Tibial nerve (tissue), 4 donors: ENCODE data around the gene MUC20. TPM values are rescaled to one million over a fixed set of nuclear protein-coding genes. Genes with fewer than 3 reads are reported as not detected.
"Not testable (repeated sequence)": the region's sequence is repeated elsewhere in the genome, so short reads cannot be mapped to it uniquely, and the experiment has no call there.

ENCODE experiments used
- DNase-seq, 2 donors: peaks; one replicate each; pipeline ENCODE4 v3.0.0-alpha.2; 2019; ENCODE audit warnings: low spot score in 2 of 2
- H3K27ac ChIP-seq, 4 donors: fragments of 200-600 bp; sonication (generic) in 3 of 4; one replicate each; pipeline ENCODE4 v1.5.1; 2017 to 2019; ENCODE audit warnings: mild to moderate bottlenecking in 1 of 4
- H3K27me3 ChIP-seq, 2 donors: fragments of 200-600 bp; sonication (generic) in 1 of 2; one replicate each; pipeline versions ENCODE4 v1.5.1 to v1.6.0; 2017 to 2019
- H3K36me3 ChIP-seq, 3 donors: fragments of 200-600 bp; sonication (generic); one replicate each; pipeline ENCODE4 v1.5.1; 2018 to 2019
- H3K4me1 ChIP-seq, 4 donors: fragments of 200-600 bp; sonication (generic) in 3 of 4; one replicate each; pipeline ENCODE4 v1.5.1; 2017 to 2019
- H3K4me3 ChIP-seq, 4 donors: fragments of 200-600 bp; sonication (generic) in 3 of 4; one replicate each; pipeline ENCODE4 v1.5.1; 2017 to 2019; ENCODE audit warnings: mild to moderate bottlenecking in 1 of 4, moderate library complexity in 1 of 4
- H3K9me3 ChIP-seq, 4 donors: fragments of 200-600 bp; sonication (generic) in 3 of 4; one replicate each; pipeline ENCODE4 v1.5.1; 2017 to 2019
- EP300 ChIP-seq, 2 donors: sonication (generic); formaldehyde crosslinking; IDR thresholded peaks; one replicate each; pipeline ENCODE4 v1.6.1; 2017; ENCODE audit warnings: antibody characterized with exemption in 2 of 2, mild to moderate bottlenecking in 1 of 2
- POLR2A ChIP-seq, 2 donors: fragments of 450-650 bp; IDR thresholded peaks; one replicate each; pipeline ENCODE4 v1.6.1; 2017; ENCODE audit warnings: antibody characterized with exemption in 2 of 2, mild to moderate bottlenecking in 2 of 2, moderate library complexity in 2 of 2
- WGBS, 2 donors: methylation state at CpG; one replicate each; pipeline ENCODE4 v1.1.5; 2018; 5-methylcytosine and 5-hydroxymethylcytosine counted together
- total RNA-seq, 4 donors: library from RNA; depleted of rRNA; stranded (reverse); fragments of >200 nt; gene quantifications; one replicate each; pipeline ENCODE4 v1.1.0, GENCODE V29; 2016
- TF ChIP-seq, protein P1 (sequence below), 5 experiments: fragments of 200-600 bp in 3 of 5; fragments of 450-650 bp in 2 of 5; sonication (generic) in 3 of 5; IDR thresholded peaks; one replicate each; pipeline ENCODE4 v1.5.1; 2016 to 2019; ENCODE audit warnings: antibody characterized with exemption in 5 of 5, mild to moderate bottlenecking in 3 of 5, moderate library complexity in 2 of 5

The MUC20 gene
- total RNA-seq, 4 donors from 2014 or later, result 11.0 to 67.5 (median 22.9) TPM

DNA sequence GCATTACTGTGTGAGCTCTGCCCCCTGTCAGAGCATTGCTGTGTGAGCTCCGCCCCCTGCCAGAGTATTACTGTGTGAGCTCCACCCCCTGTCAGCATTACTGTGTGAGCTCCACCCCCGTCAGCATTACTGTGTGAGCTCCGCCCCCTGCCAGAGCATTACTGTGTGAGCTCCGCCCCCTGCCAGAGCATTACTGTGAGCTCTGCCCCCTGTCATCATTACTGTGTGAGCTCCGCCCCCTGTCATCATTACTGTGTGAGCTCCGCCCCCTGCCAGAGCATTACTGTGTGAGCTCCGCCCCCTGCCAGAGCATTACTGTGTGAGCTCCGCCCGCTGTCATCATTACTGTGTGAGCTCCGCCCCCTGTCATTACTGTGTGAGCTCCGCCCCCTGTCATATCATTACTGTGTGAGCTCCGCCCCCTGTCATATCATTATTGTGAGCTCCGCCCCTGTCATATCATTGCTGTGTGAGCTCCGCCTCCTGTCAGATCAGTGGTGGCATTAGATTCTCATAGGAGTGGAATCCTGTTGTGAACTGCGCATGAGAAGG is 33.5 kb upstream of the MUC20 start:
- not testable (repeated sequence) for H3K4me3 ChIP-seq, H3K27me3 ChIP-seq, H3K9me3 ChIP-seq, DNase-seq
- H3K36me3 ChIP-seq, result peaks cover 5 to 73% (median 10%) of the 10 kb centered on the region in 3 donors
- 94 to 96% methylated on average over 14 to 15 of the region's 15 CpGs for WGBS, 2 donors
- peaks cover 0 to 10% (median 2%) of the 10 kb centered on the region in 4 donors for H3K4me1 ChIP-seq
- H3K27ac ChIP-seq, result peak overlapping the region in 1 of 4 donors; percentile 63

DNA sequence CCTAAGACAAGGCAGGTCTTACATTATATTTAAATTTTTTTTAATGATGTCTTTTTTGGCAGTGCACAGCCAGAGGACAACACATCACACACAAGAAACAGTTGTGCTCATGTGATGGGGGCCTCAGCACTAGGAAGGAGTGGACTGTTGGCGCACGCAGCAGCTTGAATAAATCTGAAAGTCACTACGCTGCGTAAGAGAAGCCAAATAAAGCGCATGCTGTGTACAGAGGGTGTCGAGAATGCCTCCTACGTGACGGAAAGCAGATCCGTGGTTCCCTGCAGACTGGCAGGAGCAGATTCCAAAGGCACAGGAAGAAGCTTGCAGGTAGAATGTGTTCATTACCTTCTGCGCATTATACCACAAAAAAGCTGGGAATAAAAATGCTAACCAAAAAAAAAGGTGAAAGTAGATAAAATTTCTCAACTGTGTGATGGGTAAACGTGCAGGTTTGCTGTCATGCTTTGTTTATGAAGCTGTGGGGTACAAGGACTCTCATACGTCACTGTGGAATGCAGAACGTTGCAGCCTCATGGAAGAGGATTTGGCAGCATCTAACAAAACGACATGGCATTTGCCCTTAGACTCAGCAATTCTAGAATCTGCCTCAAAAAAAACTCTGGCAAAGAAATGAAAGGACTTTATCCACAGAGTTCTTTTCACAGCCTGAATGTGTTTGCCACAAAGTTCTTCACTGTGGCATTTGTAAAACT is 32.2 kb upstream of the MUC20 start:
- H3K36me3 ChIP-seq, result peaks cover 5 to 75% (median 10%) of the 10 kb centered on the region in 3 donors
- H3K9me3 ChIP-seq, H3K4me3 ChIP-seq, DNase-seq, H3K27me3 ChIP-seq: not testable (repeated sequence)
- WGBS, 2 donors, result 25 to 33% methylated on average over 4 of the region's 14 CpGs
- peak overlapping the region in 2 of 4 donors; percentile 39 to 68 for H3K27ac ChIP-seq
- peaks cover 0 to 11% (median 4%) of the 10 kb centered on the region in 4 donors for H3K4me1 ChIP-seq

DNA sequence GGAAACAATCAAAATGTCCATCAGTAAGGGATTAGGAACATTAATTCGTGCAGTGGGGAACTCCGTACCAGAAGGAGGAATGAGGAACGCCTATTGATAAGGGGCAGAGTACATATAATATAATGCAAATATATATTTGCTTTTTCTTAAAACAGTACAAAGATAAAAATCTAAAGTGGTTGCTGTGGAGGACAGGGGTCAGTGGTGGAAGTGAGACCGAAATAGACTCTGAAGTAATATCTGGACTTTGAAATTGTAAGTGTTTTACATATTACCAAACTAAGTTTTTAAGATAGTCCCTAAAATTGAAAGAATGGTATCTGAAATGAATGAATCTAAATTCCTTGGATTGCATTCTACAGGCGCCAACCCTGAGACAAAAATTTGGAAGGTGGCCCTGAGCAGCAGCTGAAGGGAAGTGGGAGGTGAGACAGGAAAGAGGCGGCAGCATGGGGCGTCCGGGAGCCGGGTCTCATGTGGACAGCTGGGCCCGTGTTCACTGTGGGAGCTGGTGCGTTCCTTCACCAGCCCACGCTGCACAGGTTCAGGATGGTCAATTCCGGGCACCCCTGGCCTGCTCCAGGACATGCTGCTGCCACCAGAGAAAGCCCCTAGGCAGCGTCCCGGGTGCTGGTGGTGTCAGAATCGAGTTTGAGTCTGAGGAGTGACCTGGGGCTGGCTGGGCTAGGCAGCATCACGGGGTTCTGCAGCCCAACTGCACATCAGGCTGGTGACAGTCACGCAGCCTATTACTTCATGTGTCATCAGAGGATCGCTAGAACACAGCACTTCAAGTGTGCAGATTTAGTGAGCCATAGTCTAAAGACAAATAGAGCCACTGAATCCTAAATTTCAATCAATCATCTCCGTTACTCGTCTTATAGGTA is 31.4 kb upstream of the MUC20 start:
- H3K27ac ChIP-seq, result peak overlapping the region in 3 of 4 donors; percentile 30 to 68 (median 39)
- DNase-seq, H3K27me3 ChIP-seq, H3K9me3 ChIP-seq, H3K4me3 ChIP-seq: not testable (repeated sequence)
- H3K36me3 ChIP-seq, result peaks cover 0 to 75% (median 4%) of the 10 kb centered on the region in 3 donors
- H3K4me1 ChIP-seq, result peaks cover 0 to 11% (median 5%) of the 10 kb centered on the region in 4 donors
- 61 to 68% methylated on average over 21 of the region's 21 CpGs for WGBS, 2 donors

DNA sequence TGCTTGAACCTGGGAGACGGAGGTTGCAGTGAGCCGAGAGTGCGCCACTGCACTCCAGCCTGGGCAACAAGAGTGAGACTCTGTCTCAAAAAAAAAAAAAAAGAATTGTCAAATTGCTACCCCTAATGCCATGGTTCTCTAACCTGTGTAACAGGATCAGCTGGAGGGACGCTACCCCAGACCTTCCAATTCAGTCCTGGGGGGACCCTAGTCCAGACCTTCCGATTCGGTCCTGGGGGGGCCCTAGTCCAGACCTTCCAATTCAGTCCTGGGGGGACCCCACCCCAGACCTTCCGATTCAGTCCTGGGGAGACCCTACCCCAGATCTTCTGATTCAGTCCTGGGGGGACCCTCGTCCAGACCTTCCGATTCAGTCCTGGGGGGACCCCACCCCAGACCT is 29.8 kb upstream of the MUC20 start:
- Histone ChIP-seq H3K36me3 (peaks cover 3 to 77% (median 4%) of the 10 kb centered on the region in 3 donors), H3K27ac (no peak overlapping the region), H3K9me3 (no peaks in the 10 kb centered on the region), H3K4me1 (peaks cover 0 to 11% (median 5%) of the 10 kb centered on the region in 4 donors), H3K4me3 (no peak overlapping the region), H3K27me3 (no peaks in the 10 kb centered on the region)
- 92 to 96% methylated on average over 9 of the region's 9 CpGs for WGBS, 2 donors
- TF ChIP-seq EP300 (IDR thresholded peaks at IDR 0.05), result no peak
- TF ChIP-seq, protein P1, sequence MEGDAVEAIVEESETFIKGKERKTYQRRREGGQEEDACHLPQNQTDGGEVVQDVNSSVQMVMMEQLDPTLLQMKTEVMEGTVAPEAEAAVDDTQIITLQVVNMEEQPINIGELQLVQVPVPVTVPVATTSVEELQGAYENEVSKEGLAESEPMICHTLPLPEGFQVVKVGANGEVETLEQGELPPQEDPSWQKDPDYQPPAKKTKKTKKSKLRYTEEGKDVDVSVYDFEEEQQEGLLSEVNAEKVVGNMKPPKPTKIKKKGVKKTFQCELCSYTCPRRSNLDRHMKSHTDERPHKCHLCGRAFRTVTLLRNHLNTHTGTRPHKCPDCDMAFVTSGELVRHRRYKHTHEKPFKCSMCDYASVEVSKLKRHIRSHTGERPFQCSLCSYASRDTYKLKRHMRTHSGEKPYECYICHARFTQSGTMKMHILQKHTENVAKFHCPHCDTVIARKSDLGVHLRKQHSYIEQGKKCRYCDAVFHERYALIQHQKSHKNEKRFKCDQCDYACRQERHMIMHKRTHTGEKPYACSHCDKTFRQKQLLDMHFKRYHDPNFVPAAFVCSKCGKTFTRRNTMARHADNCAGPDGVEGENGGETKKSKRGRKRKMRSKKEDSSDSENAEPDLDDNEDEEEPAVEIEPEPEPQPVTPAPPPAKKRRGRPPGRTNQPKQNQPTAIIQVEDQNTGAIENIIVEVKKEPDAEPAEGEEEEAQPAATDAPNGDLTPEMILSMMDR (IDR thresholded peaks at IDR 0.05), result no peak
- no peak for TF ChIP-seq POLR2A (IDR thresholded peaks at IDR 0.05)
- DNase-seq, result no peak

DNA sequence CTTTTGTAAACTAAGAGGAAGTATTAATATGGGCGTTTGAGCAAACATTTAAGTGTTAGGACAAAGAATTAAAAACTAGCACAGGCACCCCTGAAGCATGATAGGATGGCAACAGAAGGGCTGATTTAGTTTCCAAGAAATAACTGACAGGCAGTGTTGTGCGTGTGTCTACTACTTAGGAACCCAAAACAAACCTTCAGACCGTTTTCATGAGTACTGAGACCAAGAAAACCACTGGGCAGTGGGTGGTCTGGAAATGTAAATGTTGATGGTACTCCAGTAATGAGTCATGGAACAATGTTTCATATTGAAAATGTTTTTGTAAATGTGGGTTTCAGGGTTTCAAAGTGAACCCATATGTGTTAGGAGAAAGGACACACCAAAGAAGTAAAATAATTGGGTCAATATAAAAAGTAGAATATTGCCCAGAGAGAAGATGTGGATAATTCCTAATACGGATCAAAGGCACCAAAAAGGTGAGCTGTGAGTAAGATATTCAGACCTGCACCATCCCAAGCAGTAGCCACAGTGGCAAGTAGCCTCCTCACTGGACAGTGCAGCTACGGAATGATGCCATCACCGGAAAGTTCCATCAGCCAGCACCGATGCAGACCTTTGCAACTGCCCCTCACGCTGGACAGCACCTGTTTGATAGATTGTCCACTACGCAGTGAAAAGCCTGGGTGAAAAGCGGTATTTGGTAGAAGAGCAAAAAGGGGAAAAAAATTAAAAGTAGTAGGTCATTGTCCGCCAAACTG is 29.0 kb upstream of the MUC20 start:
- not testable (repeated sequence) for DNase-seq

DNA sequence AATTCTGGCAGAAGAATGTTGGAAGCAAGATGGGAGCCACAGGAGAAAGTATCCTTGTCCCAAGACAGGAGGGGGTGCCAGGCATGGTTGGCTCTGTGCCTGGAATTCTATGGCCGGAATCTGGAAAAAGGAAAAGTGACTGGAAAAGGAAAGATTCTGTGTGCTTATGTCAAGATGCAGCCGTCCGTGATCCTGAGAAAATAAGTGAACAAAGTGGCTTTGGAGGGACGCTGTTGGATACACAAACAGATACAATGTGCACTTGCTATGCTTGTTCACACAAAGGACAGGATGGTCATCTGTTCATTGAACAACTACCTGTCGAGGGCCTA is 28.5 kb upstream of the MUC20 start:
- H3K27ac ChIP-seq, result no peak overlapping the region
- peaks cover 0 to 13% (median 5%) of the 10 kb centered on the region in 4 donors for H3K4me1 ChIP-seq
- H3K27me3 ChIP-seq, result no peaks in the 10 kb centered on the region
- no peak overlapping the region for H3K4me3 ChIP-seq
- no peak for DNase-seq
- H3K9me3 ChIP-seq, result no peaks in the 10 kb centered on the region
- H3K36me3 ChIP-seq, result peaks cover 3 to 79% (median 4%) of the 10 kb centered on the region in 3 donors
- WGBS, 2 donors, result 63 to 64% methylated on average over 5 of the region's 5 CpGs
- TF ChIP-seq EP300 (IDR thresholded peaks at IDR 0.05) (no peak), POLR2A (IDR thresholded peaks at IDR 0.05) (no peak)
- TF ChIP-seq, protein P1 (IDR thresholded peaks at IDR 0.05), result no peak

More for the DNA sequence above, 29.0 kb upstream of the MUC20 start:
- Histone ChIP-seq H3K36me3 (peaks cover 3 to 77% (median 4%) of the 10 kb centered on the region in 3 donors), H3K4me1 (peaks cover 0 to 11% (median 5%) of the 10 kb centered on the region in 4 donors)
- not testable (repeated sequence) for H3K27ac ChIP-seq, H3K4me3 ChIP-seq, H3K27me3 ChIP-seq, H3K9me3 ChIP-seq
- 88 to 91% methylated on average over 8 to 9 of the region's 11 CpGs for WGBS, 2 donors
